Neural cell (in vitro differentiated cells): ENCODE data around the gene OSBPL9. TPM values are rescaled to one million over a fixed set of nuclear protein-coding genes. Genes with fewer than 3 reads are reported as not detected.
"Not testable (repeated sequence)": the region's sequence is repeated elsewhere in the genome, so short reads cannot be mapped to it uniquely, and the experiment has no call there.

ENCODE experiments used
- H2AFZ ChIP-seq: fragments of 200-600, 300-800 bp; sonication (generic), shearing (Covaris generic); 2 replicates; pipeline ENCODE4 v1.6.0; 2014; ENCODE audit warnings: low read depth, mild to moderate bottlenecking, antibody characterized with exemption, low read length, moderate library complexity
- H3F3A ChIP-seq: fragments of 200-600 bp; shearing (Covaris generic); 2 replicates; pipeline ENCODE4 v1.6.1; 2016; ENCODE audit warnings: mild to moderate bottlenecking, moderate library complexity, mixed read lengths, antibody characterized with exemption, low read length; ENCODE audit not compliant: insufficient read depth, poor library complexity, severe bottlenecking
- H3K27ac ChIP-seq: fragments of 200-600, 300-800 bp; sonication (generic), shearing (Covaris generic); 2 replicates; pipeline ENCODE4 v1.5.1; 2014; ENCODE audit warnings: mild to moderate bottlenecking, low read length, moderate library complexity
- H3K27me3 ChIP-seq: fragments of 300-800, 200-600 bp; sonication (generic), shearing (Covaris generic); 2 replicates; pipeline ENCODE4 v1.6.0; 2014; ENCODE audit warnings: mild to moderate bottlenecking, low read depth, low read length, moderate library complexity; ENCODE audit not compliant: insufficient read depth
- H3K36me3 ChIP-seq: fragments of 300-800, 200-600 bp; sonication (generic), shearing (Covaris generic); 2 replicates; pipeline ENCODE4 v1.5.1; 2014; ENCODE audit warnings: mild to moderate bottlenecking, antibody characterized with exemption, low read length, moderate library complexity; ENCODE audit not compliant: insufficient read depth
- H3K4me2 ChIP-seq: fragments of 300-800, 200-600 bp; sonication (generic), shearing (Covaris generic); 2 replicates; pipeline ENCODE4 v1.6.0; 2014; ENCODE audit warnings: mild to moderate bottlenecking, low read length
- H3K4me3 ChIP-seq: fragments of 300-800, 200-600 bp; sonication (generic), shearing (Covaris generic); 2 replicates; pipeline ENCODE4 v1.5.1; 2014; ENCODE audit warnings: mild to moderate bottlenecking, low read length, moderate library complexity
- H3K79me2 ChIP-seq: fragments of 200-600 bp; shearing (Covaris generic); replicated peaks from 2 replicates; pipeline ENCODE4 v1.6.0; 2014; ENCODE audit warnings: mild to moderate bottlenecking, low read length, moderate library complexity; ENCODE audit not compliant: insufficient read depth
- H3K9ac ChIP-seq: fragments of 300-800, 200-600 bp; sonication (generic), shearing (Covaris generic); 2 replicates; pipeline ENCODE4 v1.6.1; 2016; ENCODE audit warnings: mild to moderate bottlenecking, low read length, mixed read lengths
- H3K9me2 ChIP-seq: fragments of 200-600 bp; shearing (Covaris generic); 2 replicates; pipeline ENCODE4 v1.6.1; 2016; ENCODE audit warnings: mild to moderate bottlenecking, low read length, mixed read lengths; ENCODE audit not compliant: insufficient read depth
- H3K9me3 ChIP-seq: fragments of 200-600, 300-800 bp; sonication (generic), shearing (Covaris generic); 2 replicates; pipeline ENCODE4 v1.6.1; 2016; ENCODE audit warnings: mild to moderate bottlenecking, mixed run types, low read length, moderate library complexity, mixed read lengths
- H4K20me1 ChIP-seq: fragments of 200-600 bp; shearing (Covaris generic); 2 replicates; pipeline ENCODE4 v1.6.1; 2016; ENCODE audit warnings: mild to moderate bottlenecking, mixed run types; ENCODE audit not compliant: insufficient read depth
- CTCF ChIP-seq: fragments of 450-650 bp; IDR thresholded peaks from 2 replicates; pipeline ENCODE4 v1.5.1; 2014; ENCODE audit warnings: antibody characterized with exemption, mild to moderate bottlenecking, moderate library complexity; ENCODE audit not compliant: poor library complexity, severe bottlenecking
- EP300 ChIP-seq: fragments of 450-650 bp; conservative IDR thresholded peaks from 2 replicates; pipeline ENCODE4 v1.6.1; 2014; ENCODE audit warnings: antibody characterized with exemption, mild to moderate bottlenecking, moderate library complexity; ENCODE audit not compliant: poor library complexity, severe bottlenecking
- EZH2 ChIP-seq: fragments of 200-600, 300-800 bp; shearing (Covaris generic), sonication (generic); IDR thresholded peaks from 2 replicates; pipeline ENCODE4 v1.6.1; 2014; ENCODE audit warnings: antibody characterized with exemption, low read length, borderline replicate concordance, mild to moderate bottlenecking; ENCODE audit not compliant: insufficient read depth, poor library complexity, severe bottlenecking
- MXI1 ChIP-seq: fragments of 450-650 bp; conservative IDR thresholded peaks from 2 replicates; pipeline ENCODE4 v1.6.1; 2014; ENCODE audit warnings: antibody characterized with exemption, mild to moderate bottlenecking; ENCODE audit not compliant: poor library complexity, severe bottlenecking
- POLR2AphosphoS5 ChIP-seq: IDR thresholded peaks from 2 replicates; pipeline ENCODE4 v1.6.1; 2012
- RAD21 ChIP-seq: fragments of 450-650 bp; conservative IDR thresholded peaks from 2 replicates; pipeline ENCODE4 v1.6.1; 2014; ENCODE audit warnings: antibody characterized with exemption, mild to moderate bottlenecking, moderate library complexity
- REST ChIP-seq: IDR thresholded peaks from 2 replicates; pipeline ENCODE4 v1.6.1; 2012; ENCODE audit warnings: borderline replicate concordance
- SMC3 ChIP-seq: fragments of 450-650 bp; conservative IDR thresholded peaks from 2 replicates; pipeline ENCODE4 v1.6.1; 2014; ENCODE audit warnings: antibody characterized with exemption, mild to moderate bottlenecking, moderate library complexity; ENCODE audit not compliant: poor library complexity
- TAF1 ChIP-seq: IDR thresholded peaks from 2 replicates; pipeline ENCODE4 v1.6.1; 2012; ENCODE audit warnings: low read depth
- polyA plus RNA-seq: library from polyadenylated mRNA; depleted of rRNA; stranded (reverse); fragments of >200 nt; gene quantifications from 2 replicates; pipeline ENCODE4 v1.2.3, GENCODE V29; 2014

Gene OSBPL9
- polyA plus RNA-seq, 1 donor from 2014 or later, result 117 TPM

GRCh38 chr1:51697166-51697565 lies 80.3 kb downstream of the OSBPL9 start:
- TF ChIP-seq RAD21 (no peak), SMC3 (no peak), POLR2AphosphoS5 (no peak), CTCF (no peak), TAF1 (no peak), EP300 (no peak), REST (no peak), EZH2 (no peak), MXI1 (no peak)
- H3K4me3 ChIP-seq, result no peak overlapping the region
- no peak overlapping the region for H2AFZ ChIP-seq
- no peaks in the 10 kb centered on the region for H3K27me3 ChIP-seq
- H3K9ac ChIP-seq, result no peak overlapping the region
- no peaks in the 10 kb centered on the region for H3K9me2 ChIP-seq
- no peaks in the 10 kb centered on the region for H3K9me3 ChIP-seq
- H3K27ac ChIP-seq, result no peak overlapping the region
- no peaks in the 10 kb centered on the region for H3F3A ChIP-seq
- no peaks in the 10 kb centered on the region for H3K36me3 ChIP-seq
- no peaks in the 10 kb centered on the region for H3K79me2 ChIP-seq
- no peak overlapping the region for H3K4me2 ChIP-seq
- H4K20me1 ChIP-seq, result no peaks in the 10 kb centered on the region

DNA sequence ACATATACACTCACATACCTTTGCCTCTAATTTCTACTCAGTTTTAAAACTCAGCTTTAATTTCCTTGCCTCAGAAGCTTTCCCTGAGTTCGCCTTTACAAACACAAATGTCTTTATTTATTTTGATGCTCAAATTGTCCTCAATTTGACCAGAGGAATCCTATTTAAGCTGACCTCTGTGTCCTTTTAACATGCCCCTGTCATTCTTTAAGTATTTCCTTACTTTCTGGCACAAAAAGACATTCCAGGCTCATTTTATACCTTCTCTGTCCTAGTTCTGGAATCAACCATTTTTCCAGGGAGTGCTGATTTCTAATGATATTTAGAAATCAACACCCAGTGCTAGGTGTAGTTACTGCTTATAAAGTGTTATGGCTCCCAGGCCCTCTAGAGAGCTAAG lies 82.5 kb downstream of the OSBPL9 start:
- Histone ChIP-seq H4K20me1 (no peaks in the 10 kb centered on the region), H3K27me3 (no peaks in the 10 kb centered on the region), H3K27ac (no peak overlapping the region), H3K9me2 (no peaks in the 10 kb centered on the region), H2AFZ (no peak overlapping the region), H3K79me2 (no peaks in the 10 kb centered on the region), H3K9me3 (no peaks in the 10 kb centered on the region), H3K4me3 (no peak overlapping the region), H3K9ac (no peak overlapping the region), H3K36me3 (no peaks in the 10 kb centered on the region), H3F3A (no peaks in the 10 kb centered on the region), H3K4me2 (no peak overlapping the region)
- no peak for TF ChIP-seq EZH2
- no peak for TF ChIP-seq MXI1
- TF ChIP-seq SMC3, result no peak
- TF ChIP-seq RAD21, result no peak
- no peak for TF ChIP-seq REST
- no peak for TF ChIP-seq TAF1
- no peak for TF ChIP-seq POLR2AphosphoS5
- TF ChIP-seq EP300, result no peak
- no peak for TF ChIP-seq CTCF

DNA sequence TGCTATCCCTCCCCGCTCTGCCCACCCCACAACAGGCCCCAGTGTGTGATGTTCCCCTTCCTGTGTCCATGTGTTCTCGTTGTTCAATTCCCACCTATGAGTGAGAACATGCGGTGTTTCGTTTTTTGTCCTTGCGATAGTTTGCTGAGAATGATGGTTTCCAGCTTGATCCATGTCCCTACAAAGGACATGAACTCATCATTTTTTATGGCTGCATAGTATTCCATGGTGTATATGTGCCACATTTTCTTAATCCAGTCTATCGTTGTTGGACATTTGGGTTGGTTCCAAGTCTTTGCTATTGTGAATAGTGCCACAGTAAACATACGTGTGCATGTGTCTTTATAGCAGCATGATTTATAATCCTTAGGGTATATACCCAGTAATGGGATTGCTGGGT lies 84.9 kb downstream of the OSBPL9 start:
- not testable (repeated sequence) for H4K20me1 ChIP-seq, H3K9ac ChIP-seq, H3K4me2 ChIP-seq, H3K27ac ChIP-seq, H3K4me3 ChIP-seq, H3K36me3 ChIP-seq, H3K79me2 ChIP-seq, H3K27me3 ChIP-seq, H3F3A ChIP-seq, H2AFZ ChIP-seq, H3K9me3 ChIP-seq, H3K9me2 ChIP-seq
